Astrocyte (in vitro differentiated cells and primary cell): ENCODE results near the gene RNF150.

Experiments used
- CTCF ChIP-seq: IDR thresholded peaks from 2 replicates; pipeline ENCODE4 v1.5.1; 2011; ENCODE audit warnings: low read depth, mild to moderate bottlenecking, inconsistent platforms, low read length, moderate library complexity; ENCODE audit not compliant: insufficient read depth
- EZH2 ChIP-seq: IDR thresholded peaks from 2 replicates; pipeline ENCODE4 v1.6.1; 2012; ENCODE audit warnings: mild to moderate bottlenecking, low read length, inconsistent platforms; ENCODE audit not compliant: insufficient read depth

- TF ChIP-seq CTCF = no peak
- TF ChIP-seq EZH2 = no peak
Measured at GRCh38 chr4:140996766-140997165, 136.5 kb downstream of the RNF150 start.
